SIG-M5 treated with dmso at 0.1 percent for 504 hours (cell line): ENCODE results near the gene CEP250.
"Not testable (repeated sequence)": the region's sequence is repeated elsewhere in the genome, so short reads cannot be mapped to it uniquely, and the experiment has no call there.

Experiments
- DNase-seq: peaks from one replicate; lab custom pipeline; 2025; ENCODE audit not compliant: unreplicated experiment; lab: John Stamatoyannopoulos, UW

CEP250 gene

DNA sequence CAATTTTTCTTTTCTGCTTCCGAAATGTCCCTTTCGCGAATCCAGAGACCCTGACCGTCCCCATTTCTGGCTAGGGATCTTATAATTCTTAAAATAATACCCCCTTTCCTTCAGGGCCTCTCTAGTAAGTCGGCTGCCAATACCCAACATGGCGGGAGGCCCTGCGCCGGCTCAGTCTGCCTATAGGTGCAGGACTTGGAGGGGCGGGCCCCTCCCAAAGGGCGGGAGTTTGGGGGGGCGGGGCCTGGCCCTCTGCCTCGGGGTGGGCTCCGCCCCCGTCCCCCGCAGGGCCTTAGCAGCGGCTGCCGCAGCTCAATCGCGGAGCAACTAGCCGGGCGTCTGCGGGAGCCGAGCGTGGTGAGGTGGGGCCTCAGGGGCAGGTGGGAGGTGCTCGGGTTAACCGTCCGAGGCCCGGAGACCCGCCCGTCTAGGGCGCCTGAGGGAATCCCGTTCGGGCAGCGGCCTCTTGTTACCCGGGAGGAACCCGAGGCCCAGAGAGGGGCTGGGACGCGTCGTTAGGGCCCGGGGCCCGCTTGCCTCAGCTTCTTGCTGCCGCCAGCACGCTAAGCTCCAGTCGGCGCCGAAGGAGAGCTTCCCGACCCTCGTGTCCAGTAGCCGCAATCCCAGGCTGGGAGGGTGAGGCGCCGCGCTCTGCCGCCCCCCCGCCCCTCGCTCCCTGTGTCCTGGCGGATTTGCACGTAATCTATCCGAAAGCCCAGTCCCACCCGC lies at the start of gene CEP250:
Gene CEP250, plus strand, starts transcription at position 718 of the 729 bp plus-strand sequence. CDS start 6,770 bp downstream, outside the sequence.
- DNase-seq = peak; percentile 93

- no peak for DNase-seq
Observed at GRCh38 chr20:35405775-35406174, 49.6 kb upstream of the CEP250 start.

DNA sequence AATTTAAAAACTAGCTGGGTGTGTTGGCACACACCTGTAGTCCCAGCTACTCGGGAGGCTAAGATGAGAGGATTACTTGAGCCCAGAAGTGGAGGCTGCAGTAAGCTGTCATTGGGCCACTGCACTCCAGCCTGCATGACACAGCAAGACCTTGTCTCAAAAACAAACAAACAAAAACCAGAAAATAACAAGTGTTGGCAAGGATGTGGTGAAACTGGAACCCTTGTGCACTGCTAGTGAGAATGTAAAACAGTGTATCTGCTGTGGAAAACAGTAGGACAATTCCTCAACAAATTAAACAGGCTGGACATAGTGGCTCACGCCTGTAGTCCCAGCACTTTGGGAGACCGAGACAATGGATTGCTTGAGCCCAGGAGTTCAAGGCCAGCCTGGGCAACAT lies 47.1 kb upstream of the CEP250 start:
- DNase-seq = no peak

DNA sequence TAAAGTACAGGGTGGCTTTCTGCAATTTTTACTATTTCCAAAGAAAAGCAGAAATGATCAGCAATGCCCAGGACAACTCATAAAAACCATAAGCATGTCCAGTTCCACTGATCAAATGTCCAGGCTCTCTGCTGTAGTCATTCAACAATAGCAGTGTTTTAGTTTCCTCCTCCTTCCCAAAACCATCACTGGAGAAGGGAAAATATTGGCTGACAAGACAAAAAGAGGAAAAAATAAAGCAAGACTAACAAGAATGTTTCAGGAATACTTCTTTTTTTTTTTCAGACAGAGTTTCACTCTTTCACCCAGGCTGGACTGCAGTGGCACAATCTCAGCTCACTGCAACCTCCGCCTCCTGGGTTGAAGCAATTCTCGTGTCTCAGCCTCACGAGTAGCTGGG lies 45.9 kb upstream of the CEP250 start:
- DNase-seq = no peak

GRCh38 chr20:35410613-35411012 lies 44.8 kb upstream of the CEP250 start:
- DNase-seq = no peak

- DNase-seq = no peak
Observed at GRCh38 chr20:35421322-35421721, 34.1 kb upstream of the CEP250 start.

- DNase-seq = no peak
Observed at GRCh38 chr20:35431621-35432429, 23.6 kb upstream of the CEP250 start.

GRCh38 chr20:35432430-35432735 lies 23.0 kb upstream of the CEP250 start:
- DNase-seq = no peak

DNA sequence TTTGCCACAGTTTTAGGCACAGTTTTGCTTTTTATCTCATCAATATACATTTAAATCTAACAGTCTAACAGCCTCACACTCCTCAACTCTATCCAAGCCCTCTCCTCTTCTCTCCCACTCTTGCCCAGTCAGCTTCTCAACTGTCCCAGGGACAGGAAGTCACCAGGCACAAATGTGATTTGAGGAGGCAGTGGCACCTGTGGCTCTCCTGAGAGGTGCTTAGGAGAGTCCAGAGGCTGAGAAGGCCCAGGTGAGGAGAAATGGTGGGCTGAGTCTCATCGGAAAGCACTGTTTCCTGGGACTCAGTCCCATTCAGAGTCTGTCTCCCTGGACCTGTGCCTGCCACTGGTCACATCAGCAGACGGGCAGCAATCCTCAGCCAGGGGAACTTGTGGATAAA lies 22.1 kb upstream of the CEP250 start:
- no peak for DNase-seq

- no peak for DNase-seq
Observed at GRCh38 chr20:35434085-35435005, 21.1 kb upstream of the CEP250 start.

DNA sequence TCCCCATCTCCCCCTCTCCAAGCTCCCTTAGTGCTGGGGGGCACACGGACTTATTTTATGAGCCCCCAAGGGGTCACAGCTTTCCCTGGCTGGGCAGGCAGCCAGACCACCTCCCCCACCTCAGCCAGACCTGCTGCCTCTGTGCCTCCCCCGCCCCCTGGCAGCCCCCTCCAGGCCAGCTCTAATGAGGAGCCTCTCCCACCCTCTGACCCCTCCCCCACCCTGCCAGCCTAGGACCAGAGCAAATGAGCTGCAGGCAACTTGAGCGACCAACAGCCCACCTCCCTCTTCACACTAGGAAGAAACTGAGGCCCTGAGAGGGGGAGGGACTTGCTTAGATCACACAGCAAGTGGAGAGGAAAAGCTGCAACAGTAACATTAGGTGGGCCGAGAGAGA lies 19.2 kb upstream of the CEP250 start:
- no peak for DNase-seq

GRCh38 chr20:35437599-35437998 lies 17.8 kb upstream of the CEP250 start:
- DNase-seq = no peak

DNA sequence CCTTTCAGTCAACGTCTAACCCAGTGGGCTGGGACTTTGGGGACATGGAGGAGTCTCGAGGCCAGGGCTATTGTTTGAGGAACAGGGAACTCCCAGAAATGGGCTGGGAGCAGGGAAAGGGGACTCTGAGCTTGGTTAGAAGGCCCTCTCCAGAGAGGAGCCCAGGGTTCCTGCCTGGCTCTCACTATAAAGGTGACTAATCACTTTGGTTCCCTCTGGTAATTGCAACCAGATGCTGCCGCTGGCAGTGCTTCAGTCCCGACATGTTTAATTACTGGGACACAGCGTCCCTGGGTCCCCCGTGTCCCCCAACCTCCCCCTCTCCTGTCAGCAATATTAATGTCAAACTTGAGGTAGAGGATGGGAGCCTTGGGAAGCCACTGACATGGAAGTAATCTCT lies 12.4 kb upstream of the CEP250 start:
- DNase-seq = no peak

GRCh38 chr20:35444226-35444625 lies 11.2 kb upstream of the CEP250 start:
- no peak for DNase-seq

GRCh38 chr20:35446356-35447078 lies 8.9 kb upstream of the CEP250 start:
- no peak for DNase-seq

DNA sequence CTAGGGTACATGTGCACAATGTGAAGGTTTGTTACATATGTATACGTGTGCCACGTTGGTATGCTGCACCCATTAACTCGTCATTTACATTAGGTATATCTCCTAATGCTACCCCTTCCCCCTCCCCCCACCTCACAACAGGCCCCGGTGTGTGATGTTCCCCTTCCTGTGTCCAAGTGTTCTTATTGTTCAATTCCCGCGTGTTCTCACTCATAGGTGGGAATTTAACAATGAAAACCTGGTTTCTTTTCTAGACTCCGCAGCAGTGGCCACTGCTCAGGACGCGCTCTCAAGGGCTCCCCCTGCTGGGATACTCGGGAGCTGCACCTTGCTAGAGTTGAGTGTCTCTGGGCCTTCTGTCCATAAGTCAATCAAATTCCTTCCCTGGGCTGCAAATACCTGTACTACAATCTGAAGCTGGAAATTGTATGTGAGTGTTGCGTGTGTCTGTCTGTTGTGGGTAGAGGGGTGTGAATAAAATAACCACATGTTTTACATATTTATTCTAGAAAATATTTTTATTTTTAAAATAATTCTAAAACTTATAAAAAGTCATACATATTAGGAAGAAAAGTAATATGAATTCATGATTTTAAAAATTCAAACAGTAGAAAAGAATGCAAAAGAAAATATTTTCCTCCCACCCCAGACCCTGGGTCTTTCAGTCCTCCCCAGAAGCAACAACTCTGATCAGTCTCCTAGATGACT lies 8.2 kb upstream of the CEP250 start:
- peak; percentile 66 for DNase-seq

DNA sequence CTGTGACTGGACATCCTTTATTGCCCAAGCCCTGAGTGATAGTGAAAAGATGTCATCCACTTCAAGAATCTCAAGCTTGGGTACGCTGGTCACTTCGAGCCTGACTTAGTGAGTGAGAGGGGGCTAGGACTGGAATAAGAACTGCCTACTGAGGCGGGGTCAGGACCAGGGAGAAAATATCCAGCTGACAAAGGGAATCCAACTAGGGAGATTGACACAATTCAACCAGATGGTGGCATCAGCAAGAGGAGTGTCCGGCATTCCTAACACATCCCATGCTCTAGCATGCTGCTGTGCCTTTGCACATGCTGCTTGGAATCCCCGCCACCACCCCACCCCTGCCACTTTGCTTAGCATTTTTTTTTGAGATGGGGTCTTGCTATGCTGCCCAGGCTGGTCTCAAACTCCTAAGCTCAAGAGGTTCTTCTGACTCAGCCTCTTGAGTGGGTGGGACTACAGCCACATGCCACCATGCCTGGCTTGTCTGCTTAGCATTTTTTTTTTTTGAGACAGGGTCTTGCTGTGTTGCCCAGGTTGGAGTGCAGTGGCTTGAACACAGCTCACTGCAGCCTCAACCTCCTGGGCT lies 6.5 kb upstream of the CEP250 start:
- DNase-seq = no peak

DNA sequence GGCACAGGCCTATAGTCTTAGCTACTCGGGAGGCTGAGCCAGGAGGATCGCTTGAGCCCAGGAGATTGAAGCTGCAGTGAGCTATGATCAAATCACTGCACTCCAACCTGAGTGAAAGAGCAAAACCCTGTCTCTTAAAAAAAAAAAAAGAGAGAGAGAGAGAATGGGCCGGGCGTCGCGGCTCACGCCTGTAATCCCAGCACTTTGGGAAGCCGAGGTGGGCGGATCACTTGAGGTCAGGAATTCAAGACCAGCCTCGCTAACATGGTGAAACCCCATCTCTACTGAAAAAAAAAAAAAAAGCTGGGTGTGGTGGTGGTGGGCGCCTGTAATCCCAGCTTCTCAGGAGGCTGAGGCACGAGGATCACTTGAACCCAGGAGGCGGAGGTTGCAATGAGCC lies 5.5 kb upstream of the CEP250 start:
- DNase-seq = not testable (repeated sequence)

- DNase-seq = no peak
Observed at GRCh38 chr20:35451295-35451694, 4.1 kb upstream of the CEP250 start.

GRCh38 chr20:35453647-35454046 lies 1.8 kb upstream of the CEP250 start:
- DNase-seq = no peak
